CD4-positive, alpha-beta T cell treated with Interleukin-4 for 1 hour (primary cell): ENCODE results near the gene ANGPTL5.
"Not testable (repeated sequence)": the region's sequence is repeated elsewhere in the genome, so short reads cannot be mapped to it uniquely, and the experiment has no call there.

Source experiments
- DNase-seq, 2 donors: peaks; one replicate each; pipeline ENCODE4 v3.0.0-alpha.2; 2020 to 2022

ANGPTL5 gene

GRCh38 chr11:101881586-101881985 lies 34.7 kb downstream of the ANGPTL5 start:
- DNase-seq = no peak

- no peak for DNase-seq
Measured at GRCh38 chr11:101880222-101880621, 36.1 kb downstream of the ANGPTL5 start.

GRCh38 chr11:101872171-101872882 lies 44.0 kb downstream of the ANGPTL5 start:
- no peak for DNase-seq

GRCh38 chr11:101870510-101870909 lies 45.8 kb downstream of the ANGPTL5 start:
- no peak for DNase-seq

GRCh38 chr11:101867951-101868350 lies 48.4 kb downstream of the ANGPTL5 start:
- no peak for DNase-seq

GRCh38 chr11:101866619-101867491 lies 49.5 kb downstream of the ANGPTL5 start:
- DNase-seq = no peak

- no peak for DNase-seq
Measured at GRCh38 chr11:101864098-101864497, 52.2 kb downstream of the ANGPTL5 start.

GRCh38 chr11:101863361-101863760 lies 53.0 kb downstream of the ANGPTL5 start:
- DNase-seq = no peak

- no peak for DNase-seq
Measured at GRCh38 chr11:101862391-101863233, 53.7 kb downstream of the ANGPTL5 start.

- peak in 1 of 2 donors; percentile 42 for DNase-seq
Measured at GRCh38 chr11:101860696-101861427, 55.5 kb downstream of the ANGPTL5 start.

GRCh38 chr11:101852260-101852659 lies 64.1 kb downstream of the ANGPTL5 start:
- DNase-seq = not testable (repeated sequence)

GRCh38 chr11:101848262-101848661 lies 68.1 kb downstream of the ANGPTL5 start:
- DNase-seq = no peak

- no peak for DNase-seq
Measured at GRCh38 chr11:101844608-101845007, 71.7 kb downstream of the ANGPTL5 start.

- DNase-seq = no peak
Measured at GRCh38 chr11:101840704-101841103, 75.6 kb downstream of the ANGPTL5 start.
